Effector memory CD8-positive, alpha-beta T cell (primary cell): ENCODE measurements around the gene SULT1A3.
"Not testable (repeated sequence)": the region's sequence is repeated elsewhere in the genome, so short reads cannot be mapped to it uniquely, and the experiment has no call there.

Experiments
- ATAC-seq: fragments of 150-1000 bp; cut with Tn5 transposase; replicated peaks from 2 replicates; pipeline ENCODE4 v1.10.0; 2021; ENCODE audit warnings: mild to moderate bottlenecking, moderate library complexity
- DNase-seq, 3 experiments: peaks; one replicate each; pipeline ENCODE4 v3.0.0; 2021
- H3K27ac Mint-ChIP-seq, 2 donors: one replicate each; pipeline ENCODE4 v1.8.0; 2022; ENCODE audit warnings: mild to moderate bottlenecking in 2 of 2, mixed read lengths in 2 of 2, moderate library complexity in 2 of 2
- H3K27me3 Mint-ChIP-seq, 2 donors: one replicate each; pipeline ENCODE4 v1.8.0; 2022; ENCODE audit warnings: mixed read lengths in 2 of 2
- H3K36me3 Mint-ChIP-seq: one replicate; pipeline ENCODE4 v1.8.0; 2022; ENCODE audit warnings: mild to moderate bottlenecking, moderate library complexity, mixed read lengths; ENCODE audit not compliant: insufficient read depth
- H3K4me1 Mint-ChIP-seq, 2 donors: one replicate each; pipeline ENCODE4 v1.8.0; 2022; ENCODE audit warnings: low read depth in 2 of 2, mixed read lengths in 2 of 2
- H3K4me3 Mint-ChIP-seq, 2 donors: one replicate each; pipeline ENCODE4 v1.8.0; 2022; ENCODE audit warnings: mild to moderate bottlenecking in 2 of 2, mixed read lengths in 2 of 2, moderate library complexity in 2 of 2
- H3K9me3 Mint-ChIP-seq, 2 donors: one replicate each; pipeline ENCODE4 v1.8.0; 2022; ENCODE audit warnings: mixed read lengths in 2 of 2

SULT1A3 gene

DNA sequence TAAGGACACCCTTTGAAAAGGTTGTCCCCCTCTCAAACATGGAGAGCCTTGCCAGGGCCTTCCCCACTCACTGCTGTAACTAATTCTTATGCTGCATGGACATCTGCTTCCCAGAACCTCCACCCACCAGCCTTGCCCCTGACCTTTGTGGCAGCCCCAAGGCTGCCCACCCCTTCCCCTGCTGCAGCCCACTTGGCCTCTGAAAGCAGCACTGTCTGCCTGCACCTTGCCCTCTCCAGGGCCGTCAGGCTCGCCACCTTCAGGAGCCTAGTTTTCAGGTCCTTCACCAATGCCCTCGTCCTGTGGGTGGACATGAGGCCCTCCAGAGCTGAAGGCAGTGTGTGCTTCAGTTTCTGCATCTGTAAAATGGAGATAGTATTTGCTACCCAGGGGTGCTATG lies 18.3 kb upstream of the SULT1A3 start:
- no peaks in the 10 kb centered on the region for H3K27me3 Mint-ChIP-seq
- no peak overlapping the region for H3K4me3 Mint-ChIP-seq
- no peak for DNase-seq

DNA sequence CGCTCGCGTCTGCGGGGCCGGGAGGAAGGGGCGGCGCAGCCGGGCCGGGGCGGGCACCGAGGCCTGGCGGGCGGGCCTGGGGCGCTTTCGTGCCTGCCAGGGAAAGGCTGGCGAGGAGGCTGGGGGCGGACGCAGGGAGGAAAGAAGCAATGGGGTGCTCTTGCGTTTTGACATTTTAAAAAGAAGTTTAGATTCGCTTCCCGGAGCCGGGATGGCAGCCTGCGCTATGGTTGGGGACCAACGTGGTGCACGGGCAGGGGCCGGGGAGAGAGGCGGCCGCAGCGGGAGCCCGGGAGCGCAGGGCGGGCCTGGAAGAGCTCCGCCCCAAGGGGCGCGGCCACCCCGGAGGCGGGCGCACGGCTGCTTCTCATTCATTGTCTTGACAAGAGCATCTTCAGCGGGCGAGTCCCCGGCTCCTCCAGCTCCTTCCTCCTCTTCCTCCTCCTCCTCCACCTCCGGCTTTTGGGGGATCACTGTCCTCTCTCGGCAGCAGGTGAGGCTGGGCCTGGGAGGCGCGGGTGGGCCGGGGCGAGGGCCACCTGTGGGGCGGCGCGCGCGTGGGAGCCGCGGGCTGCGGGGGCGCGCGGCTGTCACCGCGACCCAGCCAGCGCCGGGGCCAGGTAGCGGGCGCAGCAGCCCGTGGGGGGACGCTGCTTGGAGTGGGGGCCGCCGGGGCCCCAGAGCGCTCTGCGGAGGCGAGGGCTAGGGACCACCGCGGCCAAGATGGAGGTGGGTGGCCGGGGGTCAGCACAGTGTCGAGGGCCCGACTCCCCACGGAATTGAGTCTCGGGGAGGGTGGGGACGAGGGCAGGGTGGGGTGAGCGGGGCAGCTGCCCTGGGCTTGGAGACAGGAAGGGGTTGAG lies 15.6 kb upstream of the SULT1A3 start, which contains the start of gene CORO1A:
CORO1A (plus strand) TSS at position 370 of the 863 bp plus-strand sequence. CDS start 1,608 bp downstream, outside the sequence.
- Mint-ChIP-seq H3K4me3 (peak within 1 kb of the TSS; percentile 93 to 98), H3K27me3 (no peaks in the 10 kb centered on the region), H3K27ac (peak within 1 kb of the TSS; percentile 89 to 95), H3K4me1 (peaks cover 28 to 40% of the 10 kb centered on the region in 2 donors), H3K36me3 (peaks cover 64% of the 10 kb centered on the region), H3K9me3 (no peaks in the 10 kb centered on the region)
- peak; percentile 74 to 78 (median 74) for DNase-seq
- peak; percentile 36 for ATAC-seq

More for the DNA sequence above, 18.3 kb upstream of the SULT1A3 start:
- Mint-ChIP-seq H3K4me1 (peaks cover 14 to 22% of the 10 kb centered on the region in 2 donors), H3K36me3 (peaks cover 37% of the 10 kb centered on the region), H3K9me3 (no peaks in the 10 kb centered on the region), H3K27ac (no peak overlapping the region)
- no peak for ATAC-seq

GRCh38 chr16:30184096-30184890 lies 14.8 kb upstream of the SULT1A3 start:
- H3K4me3 Mint-ChIP-seq: peak overlapping the region; percentile 93 to 98
- ATAC-seq: peak; percentile 48
- H3K4me1 Mint-ChIP-seq: peaks cover 28 to 40% of the 10 kb centered on the region in 2 donors
- peaks cover 64% of the 10 kb centered on the region for H3K36me3 Mint-ChIP-seq
- peak; percentile 77 to 80 (median 78) for DNase-seq
- no peaks in the 10 kb centered on the region for H3K9me3 Mint-ChIP-seq
- H3K27ac Mint-ChIP-seq: peak overlapping the region; percentile 89 to 95
- no peaks in the 10 kb centered on the region for H3K27me3 Mint-ChIP-seq

DNA sequence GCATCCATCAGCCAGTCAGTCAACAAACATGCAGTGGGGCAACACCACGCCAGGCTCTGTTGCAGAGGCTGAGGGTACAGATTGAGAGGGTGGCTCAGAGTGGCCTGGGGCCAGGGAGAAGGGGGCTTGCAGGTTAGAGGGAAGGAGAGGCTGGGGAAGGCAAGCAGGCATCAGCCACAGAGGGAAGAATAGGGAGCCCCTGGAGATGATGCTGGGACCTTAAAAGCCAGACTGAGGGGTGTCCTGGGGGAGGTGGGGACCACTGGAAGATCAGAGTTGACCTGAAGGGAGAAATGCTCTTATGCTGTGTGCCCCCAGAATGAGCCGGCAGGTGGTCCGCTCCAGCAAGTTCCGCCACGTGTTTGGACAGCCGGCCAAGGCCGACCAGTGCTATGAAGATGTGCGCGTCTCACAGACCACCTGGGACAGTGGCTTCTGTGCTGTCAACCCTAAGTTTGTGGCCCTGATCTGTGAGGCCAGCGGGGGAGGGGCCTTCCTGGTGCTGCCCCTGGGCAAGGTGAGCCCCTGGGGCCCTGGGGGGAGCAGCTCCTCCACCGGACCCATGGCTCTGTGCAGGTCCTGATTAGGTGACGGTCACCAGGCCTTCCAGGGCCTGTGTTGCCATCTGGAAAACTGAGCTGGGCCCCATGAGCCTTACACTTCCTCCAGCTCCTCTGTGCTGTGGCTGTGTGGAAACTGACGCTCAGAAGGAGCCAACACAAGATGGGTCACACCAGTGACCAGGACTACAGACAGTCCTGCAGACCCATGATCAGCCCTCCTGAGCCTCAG lies 14.0 kb upstream of the SULT1A3 start:
- Mint-ChIP-seq H3K36me3 (peaks cover 64% of the 10 kb centered on the region), H3K4me1 (peaks cover 28 to 40% of the 10 kb centered on the region in 2 donors), H3K27me3 (no peaks in the 10 kb centered on the region), H3K9me3 (no peaks in the 10 kb centered on the region), H3K4me3 (peak overlapping the region; percentile 93 to 98), H3K27ac (peak overlapping the region; percentile 89 to 95)
- DNase-seq (peak; percentile 14 to 33 (median 20)), ATAC-seq (no peak)

DNA sequence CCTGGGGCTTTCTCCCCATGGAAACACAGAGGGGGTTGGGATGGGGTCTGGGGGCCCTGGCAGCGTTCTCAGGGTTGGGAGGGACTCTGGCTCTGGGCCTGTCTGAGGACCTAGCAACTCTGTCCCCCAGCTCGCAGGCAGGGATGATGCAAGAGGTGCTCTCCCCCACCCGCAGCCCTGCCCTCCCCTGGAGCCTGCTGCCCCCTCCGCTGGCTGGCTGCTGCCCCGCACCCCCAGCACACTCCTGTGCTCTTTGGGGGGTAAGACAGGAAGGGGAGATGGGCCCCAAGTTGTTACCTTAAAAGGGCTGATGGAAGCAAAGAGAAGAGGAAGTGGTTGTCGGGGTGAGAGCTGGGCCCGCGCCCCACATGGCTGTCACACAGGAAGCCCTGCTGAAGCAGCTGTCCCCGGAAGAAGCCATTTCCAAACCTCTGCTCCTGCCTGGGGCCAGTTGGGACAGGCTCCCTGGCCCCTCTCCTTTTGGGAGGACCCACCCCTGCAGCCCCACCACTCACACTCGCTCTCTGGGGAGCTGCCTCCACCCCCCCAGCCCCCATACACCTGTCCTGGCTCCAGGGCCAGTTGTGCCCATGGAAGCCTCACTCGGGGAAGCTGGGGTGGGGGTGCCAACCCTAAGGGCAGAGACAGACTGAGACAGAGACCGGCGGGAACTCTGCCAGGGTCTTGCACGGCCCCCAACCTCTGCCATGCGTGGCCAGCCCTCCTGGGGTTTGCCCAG lies 13.2 kb upstream of the SULT1A3 start:
- peak overlapping the region; percentile 89 to 95 for H3K27ac Mint-ChIP-seq
- no peaks in the 10 kb centered on the region for H3K27me3 Mint-ChIP-seq
- ATAC-seq: peak; percentile 57
- H3K4me1 Mint-ChIP-seq: peaks cover 28 to 40% of the 10 kb centered on the region in 2 donors
- peaks cover 64% of the 10 kb centered on the region for H3K36me3 Mint-ChIP-seq
- H3K9me3 Mint-ChIP-seq: no peaks in the 10 kb centered on the region
- peak overlapping the region; percentile 93 to 98 for H3K4me3 Mint-ChIP-seq
- DNase-seq: peak; percentile 81 to 82 (median 81)

GRCh38 chr16:30186444-30186781 lies 12.6 kb upstream of the SULT1A3 start:
- Mint-ChIP-seq H3K36me3 (peaks cover 64% of the 10 kb centered on the region), H3K27me3 (no peaks in the 10 kb centered on the region), H3K9me3 (no peaks in the 10 kb centered on the region), H3K27ac (peak overlapping the region; percentile 89 to 95), H3K4me3 (peak overlapping the region; percentile 93 to 98), H3K4me1 (peaks cover 28 to 40% of the 10 kb centered on the region in 2 donors)
- ATAC-seq (peak; percentile 1), DNase-seq (peak in 1 of 3 experiments; percentile 20)

DNA sequence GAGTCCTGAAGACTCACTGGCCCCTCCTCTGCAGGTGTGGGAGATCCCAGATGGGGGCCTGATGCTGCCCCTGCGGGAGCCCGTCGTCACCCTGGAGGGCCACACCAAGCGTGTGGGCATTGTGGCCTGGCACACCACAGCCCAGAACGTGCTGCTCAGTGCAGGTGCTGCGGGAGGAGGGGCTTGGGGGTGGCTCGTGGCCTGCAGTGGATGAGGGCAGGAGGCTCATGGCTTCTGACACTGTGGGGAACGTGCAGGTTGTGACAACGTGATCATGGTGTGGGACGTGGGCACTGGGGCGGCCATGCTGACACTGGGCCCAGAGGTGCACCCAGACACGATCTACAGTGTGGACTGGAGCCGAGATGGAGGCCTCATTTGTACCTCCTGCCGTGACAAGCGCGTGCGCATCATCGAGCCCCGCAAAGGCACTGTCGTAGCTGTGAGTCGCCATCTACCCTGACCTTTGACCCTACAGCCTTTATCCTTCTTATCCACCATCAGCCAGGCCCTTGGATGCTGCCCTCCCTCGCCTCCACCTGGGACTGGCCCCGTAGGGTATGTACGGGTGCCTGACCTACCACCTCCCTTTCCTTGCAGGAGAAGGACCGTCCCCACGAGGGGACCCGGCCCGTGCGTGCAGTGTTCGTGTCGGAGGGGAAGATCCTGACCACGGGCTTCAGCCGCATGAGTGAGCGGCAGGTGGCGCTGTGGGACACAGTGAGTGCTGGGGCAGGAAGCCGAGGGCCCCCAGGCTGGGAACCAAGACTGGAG lies 12.1 kb upstream of the SULT1A3 start:
- H3K36me3 Mint-ChIP-seq: peaks cover 63% of the 10 kb centered on the region
- ATAC-seq: peak; percentile 25
- H3K9me3 Mint-ChIP-seq: no peaks in the 10 kb centered on the region

DNA sequence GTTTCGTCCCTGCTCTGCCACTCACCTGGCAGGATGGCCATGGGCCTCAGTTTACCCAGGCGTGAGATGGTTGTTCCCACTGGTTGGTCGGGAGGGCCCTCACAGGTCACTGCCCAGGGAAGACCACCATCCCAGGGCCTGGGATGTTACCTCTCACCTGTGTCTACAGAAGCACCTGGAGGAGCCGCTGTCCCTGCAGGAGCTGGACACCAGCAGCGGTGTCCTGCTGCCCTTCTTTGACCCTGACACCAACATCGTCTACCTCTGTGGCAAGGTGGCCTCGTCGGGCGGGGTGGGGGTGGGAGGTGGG lies 11.5 kb upstream of the SULT1A3 start:
- peak overlapping the region; percentile 89 to 95 for H3K27ac Mint-ChIP-seq
- peak overlapping the region; percentile 93 to 98 for H3K4me3 Mint-ChIP-seq
- peaks cover 57% of the 10 kb centered on the region for H3K36me3 Mint-ChIP-seq
- no peak for ATAC-seq
- peaks cover 23 to 34% of the 10 kb centered on the region in 2 donors for H3K4me1 Mint-ChIP-seq
- H3K27me3 Mint-ChIP-seq: no peaks in the 10 kb centered on the region
- no peak for DNase-seq
- no peaks in the 10 kb centered on the region for H3K9me3 Mint-ChIP-seq

More for the DNA sequence above, 12.1 kb upstream of the SULT1A3 start:
- H3K27me3 Mint-ChIP-seq: no peaks in the 10 kb centered on the region
- peak overlapping the region; percentile 93 to 98 for H3K4me3 Mint-ChIP-seq
- H3K4me1 Mint-ChIP-seq: peaks cover 28 to 39% of the 10 kb centered on the region in 2 donors
- H3K27ac Mint-ChIP-seq: peak overlapping the region; percentile 89 to 95
- peak; percentile 89 to 92 (median 91) for DNase-seq

- Mint-ChIP-seq H3K4me1 (peaks cover 23 to 30% of the 10 kb centered on the region in 2 donors), H3K36me3 (peaks cover 53% of the 10 kb centered on the region), H3K9me3 (no peaks in the 10 kb centered on the region), H3K4me3 (peak overlapping the region; percentile 38 to 93), H3K27me3 (no peaks in the 10 kb centered on the region), H3K27ac (peak overlapping the region; percentile 28 to 95)
- DNase-seq (no peak), ATAC-seq (no peak)
Observed at GRCh38 chr16:30187971-30188561, 11.0 kb upstream of the SULT1A3 start.

- ATAC-seq, H3K4me3 Mint-ChIP-seq, DNase-seq, H3K27ac Mint-ChIP-seq, H3K9me3 Mint-ChIP-seq, H3K27me3 Mint-ChIP-seq: not testable (repeated sequence)
- peaks cover 23% of the 10 kb centered on the region for H3K36me3 Mint-ChIP-seq
- peaks cover 10 to 15% of the 10 kb centered on the region in 2 donors for H3K4me1 Mint-ChIP-seq
Observed at GRCh38 chr16:30191158-30191557, 7.9 kb upstream of the SULT1A3 start.

GRCh38 chr16:30193098-30193497 lies 6.0 kb upstream of the SULT1A3 start:
- H3K36me3 Mint-ChIP-seq, DNase-seq, H3K4me1 Mint-ChIP-seq, H3K27me3 Mint-ChIP-seq, H3K4me3 Mint-ChIP-seq, H3K27ac Mint-ChIP-seq, H3K9me3 Mint-ChIP-seq: not testable (repeated sequence)
- peak; percentile 8 for ATAC-seq

- not testable (repeated sequence) for H3K27me3 Mint-ChIP-seq, H3K4me3 Mint-ChIP-seq, H3K27ac Mint-ChIP-seq, H3K9me3 Mint-ChIP-seq, H3K36me3 Mint-ChIP-seq, H3K4me1 Mint-ChIP-seq, DNase-seq
- ATAC-seq: peak; percentile 87
Observed at GRCh38 chr16:30193615-30194014, 5.4 kb upstream of the SULT1A3 start, which contains the start of the genes BOLA2B and SLX1A. Gene BOLA2B (minus strand): TSS chr16:30193666. CDS start chr16:30193595, 71 bp downstream. Gene SLX1A (plus strand): TSS chr16:30193875. CDS start chr16:30194085, 210 bp downstream.
